ENCODE results near the gene SP6.

Gene SP6

GRCh38 chr17:47855737-47856136 is 4.8 kb upstream of the SP6 start:
- no peaks in the 10 kb centered on the region for H3K9me3 Mint-ChIP-seq
- no peak overlapping the region for H3K4me3 Mint-ChIP-seq
- H3K36me3 Mint-ChIP-seq (ENCODE audit: low read depth) = no peaks in the 10 kb centered on the region
- peaks cover 81% of the 10 kb centered on the region for H3K27me3 Mint-ChIP-seq
- peaks cover 44% of the 10 kb centered on the region for H3K4me1 Mint-ChIP-seq (ENCODE audit: low read depth)
- intact Hi-C loops (cut with micrococcal nuclease) = no loop called here
- no peak overlapping the region for H3K27ac Mint-ChIP-seq

GRCh38 chr17:47853616-47854015 is 2.7 kb upstream of the SP6 start:
- H3K4me1 Mint-ChIP-seq (ENCODE audit: low read depth) = peaks cover 48% of the 10 kb centered on the region
- intact Hi-C loops (cut with micrococcal nuclease) = no loop called here
- no peak overlapping the region for H3K4me3 Mint-ChIP-seq
- peaks cover 89% of the 10 kb centered on the region for H3K27me3 Mint-ChIP-seq
- no peaks in the 10 kb centered on the region for H3K36me3 Mint-ChIP-seq (ENCODE audit: low read depth)
- no peaks in the 10 kb centered on the region for H3K9me3 Mint-ChIP-seq
- no peak overlapping the region for H3K27ac Mint-ChIP-seq

GRCh38 chr17:47852113-47852949 is 1.4 kb upstream of the SP6 start:
- Mint-ChIP-seq H3K4me1 (ENCODE audit: low read depth) (peaks cover 42% of the 10 kb centered on the region), H3K9me3 (no peaks in the 10 kb centered on the region), H3K4me3 (no peak overlapping the region), H3K36me3 (ENCODE audit: low read depth) (no peaks in the 10 kb centered on the region), H3K27me3 (peaks cover 97% of the 10 kb centered on the region), H3K27ac (no peak overlapping the region)
- intact Hi-C loops (cut with micrococcal nuclease) = no loop called here

GRCh38 chr17:47851764-47852112 is 775 bp upstream of the SP6 start:
- intact Hi-C loops (cut with micrococcal nuclease) = no loop called here
- Mint-ChIP-seq H3K9me3 (no peaks in the 10 kb centered on the region), H3K36me3 (ENCODE audit: low read depth) (no peaks in the 10 kb centered on the region), H3K27me3 (peaks cover 99% of the 10 kb centered on the region), H3K27ac (no peak overlapping the region), H3K4me3 (no peak overlapping the region), H3K4me1 (ENCODE audit: low read depth) (peaks cover 44% of the 10 kb centered on the region)

- peaks cover 30% of the 10 kb centered on the region for H3K4me1 Mint-ChIP-seq (ENCODE audit: low read depth)
- H3K9me3 Mint-ChIP-seq = no peaks in the 10 kb centered on the region
- intact Hi-C loops (cut with micrococcal nuclease) = no loop called here
- no peak overlapping the region for H3K27ac Mint-ChIP-seq
- no peaks in the 10 kb centered on the region for H3K36me3 Mint-ChIP-seq (ENCODE audit: low read depth)
- H3K4me3 Mint-ChIP-seq = no peak overlapping the region
- H3K27me3 Mint-ChIP-seq = peaks cover 99% of the 10 kb centered on the region
These were observed 631 bp downstream of the SP6 start for GRCh38 chr17:47850373-47850691.

- Mint-ChIP-seq H3K4me3 (no peak overlapping the region), H3K4me1 (ENCODE audit: low read depth) (peaks cover 33% of the 10 kb centered on the region), H3K9me3 (no peaks in the 10 kb centered on the region), H3K27ac (no peak overlapping the region), H3K27me3 (peaks cover 93% of the 10 kb centered on the region), H3K36me3 (ENCODE audit: low read depth) (no peaks in the 10 kb centered on the region)
- intact Hi-C loops (cut with micrococcal nuclease) = no loop called here
These were observed 2.8 kb downstream of the SP6 start for GRCh38 chr17:47848198-47848513.

- Mint-ChIP-seq H3K27me3 (peaks cover 87% of the 10 kb centered on the region), H3K9me3 (no peaks in the 10 kb centered on the region), H3K27ac (no peak overlapping the region), H3K36me3 (ENCODE audit: low read depth) (no peaks in the 10 kb centered on the region), H3K4me3 (no peak overlapping the region), H3K4me1 (ENCODE audit: low read depth) (peaks cover 32% of the 10 kb centered on the region)
- intact Hi-C loops (cut with micrococcal nuclease) = no loop called here
These were observed 3.4 kb downstream of the SP6 start for GRCh38 chr17:47847341-47848197.

GRCh38 chr17:47846716-47847340 is 4.1 kb downstream of the SP6 start:
- intact Hi-C loops (cut with micrococcal nuclease) = no loop called here
- peaks cover 80% of the 10 kb centered on the region for H3K27me3 Mint-ChIP-seq
- peaks cover 25% of the 10 kb centered on the region for H3K4me1 Mint-ChIP-seq (ENCODE audit: low read depth)
- H3K9me3 Mint-ChIP-seq = no peaks in the 10 kb centered on the region
- H3K4me3 Mint-ChIP-seq = no peak overlapping the region
- H3K36me3 Mint-ChIP-seq (ENCODE audit: low read depth) = no peaks in the 10 kb centered on the region
- no peak overlapping the region for H3K27ac Mint-ChIP-seq

- peaks cover 22% of the 10 kb centered on the region for H3K4me1 Mint-ChIP-seq (ENCODE audit: low read depth)
- no peak overlapping the region for H3K27ac Mint-ChIP-seq
- peaks cover 69% of the 10 kb centered on the region for H3K27me3 Mint-ChIP-seq
- intact Hi-C loops (cut with micrococcal nuclease) = no loop called here
- H3K36me3 Mint-ChIP-seq (ENCODE audit: low read depth) = peaks cover 6% of the 10 kb centered on the region
- no peaks in the 10 kb centered on the region for H3K9me3 Mint-ChIP-seq
- no peak overlapping the region for H3K4me3 Mint-ChIP-seq
These were observed 5.3 kb downstream of the SP6 start for GRCh38 chr17:47845716-47846075.

GRCh38 chr17:47844814-47845715 is 5.9 kb downstream of the SP6 start:
- H3K36me3 Mint-ChIP-seq (ENCODE audit: low read depth) = peaks cover 6% of the 10 kb centered on the region
- no peaks in the 10 kb centered on the region for H3K9me3 Mint-ChIP-seq
- no peak overlapping the region for H3K27ac Mint-ChIP-seq
- no peak overlapping the region for H3K4me3 Mint-ChIP-seq
- H3K27me3 Mint-ChIP-seq = peaks cover 63% of the 10 kb centered on the region
- intact Hi-C loops (cut with micrococcal nuclease) = loop anchor here (5.0 kb wide), 1 partner anchor 172 kb away; no protein-coding TSS in a partner anchor
- H3K4me1 Mint-ChIP-seq (ENCODE audit: low read depth) = peaks cover 24% of the 10 kb centered on the region

- H3K36me3 Mint-ChIP-seq (ENCODE audit: low read depth) = peaks cover 7% of the 10 kb centered on the region
- peaks cover 26% of the 10 kb centered on the region for H3K4me1 Mint-ChIP-seq (ENCODE audit: low read depth)
- no peak overlapping the region for H3K27ac Mint-ChIP-seq
- no peak overlapping the region for H3K4me3 Mint-ChIP-seq
- H3K9me3 Mint-ChIP-seq = no peaks in the 10 kb centered on the region
- peaks cover 55% of the 10 kb centered on the region for H3K27me3 Mint-ChIP-seq
- intact Hi-C loops (cut with micrococcal nuclease) = loop anchor here (5.0 kb wide), 1 partner anchor 173 kb away; no protein-coding TSS in a partner anchor
These were observed 6.7 kb downstream of the SP6 start for GRCh38 chr17:47844227-47844626.

GRCh38 chr17:47843391-47843730 is 7.6 kb downstream of the SP6 start:
- peaks cover 16% of the 10 kb centered on the region for H3K36me3 Mint-ChIP-seq (ENCODE audit: low read depth)
- H3K4me3 Mint-ChIP-seq = no peak overlapping the region
- intact Hi-C loops (cut with micrococcal nuclease) = loop anchor here (2.0 to 5.0 kb wide), 2 partner anchors 127 to 174 kb away; partner anchors contain the start of gene CDK5RAP3
- H3K4me1 Mint-ChIP-seq (ENCODE audit: low read depth) = peaks cover 26% of the 10 kb centered on the region
- H3K27me3 Mint-ChIP-seq = peaks cover 46% of the 10 kb centered on the region
- H3K9me3 Mint-ChIP-seq = no peaks in the 10 kb centered on the region
- no peak overlapping the region for H3K27ac Mint-ChIP-seq

GRCh38 chr17:47841488-47842291 is 9.3 kb downstream of the SP6 start:
- Mint-ChIP-seq H3K9me3 (no peaks in the 10 kb centered on the region), H3K27me3 (peaks cover 29% of the 10 kb centered on the region), H3K36me3 (ENCODE audit: low read depth) (peaks cover 33% of the 10 kb centered on the region), H3K4me3 (no peak overlapping the region), H3K4me1 (ENCODE audit: low read depth) (peaks cover 18% of the 10 kb centered on the region), H3K27ac (peak overlapping the region; percentile 84)
- intact Hi-C loops (cut with micrococcal nuclease) = loop anchor here (1.0 to 5.0 kb wide), 3 partner anchors 49 to 176 kb away; partner anchors contain the start of gene CDK5RAP3
